Measurements from ENCODE around the gene LMOD2.

Gene LMOD2

DNA sequence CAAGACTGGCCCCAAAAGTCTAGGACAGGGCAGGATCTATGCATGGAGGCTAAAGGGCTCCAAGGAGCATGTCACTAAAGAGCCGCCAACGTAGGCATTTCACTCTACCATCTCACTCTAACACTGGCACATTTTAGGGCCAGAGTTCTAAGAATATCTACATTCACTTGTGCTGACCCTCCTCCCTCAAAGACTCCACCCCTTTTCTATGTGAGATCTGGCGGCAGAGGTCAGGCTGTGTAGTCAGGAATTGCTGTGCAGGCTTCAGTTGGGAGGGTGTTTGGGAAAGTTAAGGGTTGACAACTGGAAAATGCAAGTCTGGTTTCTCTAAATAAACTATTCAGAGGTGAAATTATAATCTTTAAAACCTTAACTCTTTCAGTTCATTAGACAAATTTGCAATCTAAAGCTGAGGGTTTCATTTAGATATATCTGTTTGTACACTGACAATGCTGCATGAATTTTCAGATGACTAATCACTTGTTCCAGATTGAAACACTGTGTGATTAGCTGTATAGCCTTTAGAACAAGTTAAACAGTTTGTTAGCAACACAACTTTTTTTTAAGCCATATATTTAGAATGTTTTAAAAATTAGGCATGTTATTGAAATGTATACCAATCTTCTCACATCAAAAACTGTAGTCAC is 18.2 kb downstream of the LMOD2 start:
- DNase-seq, result no peak

DNA sequence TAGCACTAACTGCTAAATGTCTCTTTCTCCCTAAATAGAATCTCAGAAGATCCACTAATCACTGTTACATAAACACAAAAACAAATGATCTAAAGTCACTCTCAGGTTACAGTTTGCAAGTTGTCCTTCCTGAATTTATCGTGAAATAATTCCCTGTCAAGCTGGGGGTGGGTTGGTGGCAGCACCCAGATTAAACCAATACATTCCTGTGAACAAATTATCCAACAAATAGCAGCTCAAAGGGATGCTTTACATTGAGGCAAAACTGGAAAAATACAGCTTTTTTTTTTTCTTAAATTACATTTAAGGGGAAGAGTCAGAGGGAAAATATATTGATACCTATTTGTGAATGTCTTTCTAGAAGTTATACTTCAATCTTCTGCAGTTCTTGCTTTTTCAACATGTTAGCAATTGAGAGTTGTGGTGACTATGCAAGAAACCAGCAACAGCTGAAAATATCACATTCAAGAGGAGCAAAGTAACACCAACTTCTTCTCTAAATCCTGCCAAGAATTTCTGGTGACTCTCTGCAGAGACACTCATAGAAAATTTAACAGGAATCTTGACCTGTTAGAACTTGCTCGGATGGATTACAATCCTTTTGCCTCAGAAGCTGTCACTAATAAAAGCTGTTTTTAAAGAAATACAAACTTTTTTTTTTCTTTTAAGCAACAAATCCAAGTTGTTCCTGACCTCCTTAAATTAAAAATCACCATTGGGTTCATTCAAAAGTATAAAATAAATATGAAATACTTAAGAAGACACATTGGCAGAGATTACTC is 18.9 kb downstream of the LMOD2 start:
- DNase-seq, result no peak

DNA sequence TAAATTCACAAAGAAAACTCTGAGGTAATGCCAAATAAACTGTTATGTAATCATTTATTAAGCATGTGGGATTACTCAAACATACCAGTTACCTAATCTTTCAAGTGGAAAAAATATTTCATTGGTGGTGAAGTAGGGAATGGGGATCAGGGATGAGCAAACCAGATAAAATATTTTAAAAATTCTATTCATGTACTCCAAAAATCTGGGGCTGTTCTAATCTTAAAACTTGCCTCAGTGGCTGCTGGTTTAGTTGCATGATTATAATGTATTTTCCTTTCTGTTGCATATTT is 19.5 kb downstream of the LMOD2 start:
- no peak for DNase-seq

- DNase-seq, result no peak
These were observed 21.5 kb downstream of the LMOD2 start for GRCh38 chr7:123677061-123677715.

DNA sequence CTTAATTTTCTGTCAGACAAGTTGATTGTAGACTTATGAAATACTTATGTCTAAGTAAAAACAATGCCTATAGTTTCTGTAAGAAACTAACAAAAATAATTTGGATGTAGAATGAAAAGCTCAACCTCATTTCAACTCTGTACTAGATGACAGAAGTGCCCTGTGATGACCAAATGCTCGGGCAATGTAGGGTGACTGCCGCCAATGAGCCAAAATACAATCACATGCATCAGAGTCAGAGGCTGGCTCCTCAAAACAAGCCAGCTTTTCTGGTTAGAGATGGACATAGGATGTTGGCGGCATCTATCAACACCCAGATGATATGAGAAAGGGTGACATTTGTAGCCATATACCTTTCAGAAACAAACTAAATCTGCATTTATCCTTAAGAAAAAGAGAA is 23.9 kb downstream of the LMOD2 start:
- no peak for DNase-seq

- no peak for DNase-seq
These were observed 24.9 kb downstream of the LMOD2 start for GRCh38 chr7:123680580-123680979.

- no peak for DNase-seq
These were observed 25.9 kb downstream of the LMOD2 start for GRCh38 chr7:123681561-123681960.

GRCh38 chr7:123682690-123683089 is 27.0 kb downstream of the LMOD2 start:
- DNase-seq, result peak; percentile 7 to 61

DNA sequence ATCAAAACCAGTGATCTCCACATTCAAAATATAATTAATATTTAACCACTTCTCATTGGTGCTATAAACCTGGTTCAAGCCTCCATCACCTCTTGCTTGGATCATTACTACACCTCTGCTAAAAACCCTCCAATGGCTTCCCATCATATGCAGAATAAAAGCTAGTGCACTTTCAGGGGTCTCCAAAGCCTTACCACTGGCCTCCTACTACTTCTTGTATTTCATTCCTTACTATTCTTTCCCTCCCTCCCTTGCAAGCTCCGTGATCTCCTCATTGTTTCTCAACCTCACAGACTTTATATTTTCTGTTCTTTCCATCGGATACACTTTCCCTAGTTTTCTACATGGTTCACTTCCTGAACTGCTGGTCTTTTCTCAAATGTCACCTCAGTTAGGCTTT is 31.5 kb downstream of the LMOD2 start:
- DNase-seq, result no peak

DNA sequence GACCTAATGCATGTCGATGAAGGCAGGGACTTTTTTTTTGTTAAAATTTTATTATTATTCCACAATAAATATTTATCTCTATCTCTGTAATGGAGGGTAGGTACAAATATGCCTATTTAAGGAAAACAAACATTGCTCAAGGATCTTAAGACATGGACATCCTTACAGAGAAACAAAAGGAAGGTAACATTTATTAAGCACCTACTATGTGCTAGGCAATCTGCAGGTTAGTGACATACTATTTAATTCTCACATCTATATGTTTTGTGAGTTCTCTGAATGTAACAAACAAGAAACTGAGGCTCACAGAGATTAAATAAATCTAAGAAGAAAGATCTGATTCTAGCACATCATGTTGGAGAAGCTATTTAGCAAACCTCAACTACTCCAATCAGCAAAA is 32.1 kb downstream of the LMOD2 start:
- DNase-seq, result no peak

DNA sequence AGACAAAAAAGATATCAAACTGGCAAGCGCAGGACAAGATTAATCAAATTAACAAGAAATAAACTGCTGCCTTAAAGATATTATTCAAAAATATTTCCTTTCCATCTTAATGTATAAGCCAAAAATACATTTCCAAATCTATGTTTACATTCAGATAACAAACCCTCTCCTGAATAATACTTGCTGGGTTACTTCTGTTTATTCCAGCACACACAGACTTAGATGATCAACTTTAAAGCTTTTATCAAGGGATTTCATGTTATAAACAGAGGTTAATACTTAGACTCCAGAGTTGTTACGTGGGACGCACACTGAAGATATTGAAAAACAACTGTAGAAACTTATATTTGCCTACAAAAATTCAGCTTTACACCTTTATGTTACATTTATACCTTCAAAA is 33.6 kb downstream of the LMOD2 start:
- DNase-seq, result no peak

DNA sequence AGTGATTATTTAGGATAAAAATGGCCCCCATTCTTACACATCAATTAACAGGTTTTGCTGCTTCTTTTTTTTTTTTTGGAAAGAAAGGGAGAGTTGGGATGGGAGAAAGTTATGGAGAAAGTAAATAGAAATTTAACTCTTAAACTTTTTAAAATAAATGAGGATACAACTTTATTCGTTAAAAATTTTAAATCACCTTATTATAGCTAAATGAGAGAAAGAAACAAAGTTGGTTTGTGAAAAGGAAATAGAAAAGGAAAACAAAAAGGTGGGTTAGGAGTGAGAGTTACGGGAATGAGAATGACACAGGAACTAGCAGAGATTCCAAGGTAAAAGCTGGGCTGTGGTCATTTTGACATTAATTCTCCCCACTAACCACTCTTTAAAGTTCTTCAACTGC is 34.9 kb downstream of the LMOD2 start:
- no peak for DNase-seq

- DNase-seq, result no peak
These were observed 36.8 kb downstream of the LMOD2 start for GRCh38 chr7:123692471-123692877.

DNA sequence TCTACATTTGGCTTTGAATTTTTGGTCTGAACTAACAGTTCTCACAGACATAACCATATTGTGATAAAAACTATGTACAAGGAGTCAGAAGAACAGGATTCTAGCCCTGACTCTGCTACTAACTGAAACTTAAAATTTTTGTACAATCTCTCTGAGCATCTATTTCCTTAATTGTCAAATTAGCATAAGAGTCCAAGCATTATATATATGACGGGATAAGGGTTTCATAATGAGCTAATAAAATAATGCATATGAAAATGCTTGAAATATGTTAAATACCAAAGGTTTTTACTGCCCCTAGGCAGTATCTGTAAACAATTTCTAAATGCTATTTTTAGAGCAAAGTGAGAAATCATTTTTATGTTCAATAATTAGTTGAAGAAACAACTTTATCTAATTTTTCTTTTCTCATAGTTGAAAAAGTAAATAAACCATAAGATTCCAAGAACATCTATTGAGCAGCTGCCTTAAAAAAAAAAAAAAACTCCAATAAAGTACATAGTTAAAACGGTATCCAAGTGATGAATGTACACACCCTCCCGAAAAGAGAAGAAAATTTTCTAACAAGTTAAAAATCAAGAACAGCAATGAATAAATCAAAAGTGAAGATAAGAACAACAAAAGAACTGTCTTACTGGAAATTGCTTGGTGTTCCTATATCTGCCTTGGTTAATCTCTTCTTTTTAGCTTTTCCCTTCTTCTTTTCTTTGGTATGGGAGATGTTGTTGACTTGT is 40.4 kb downstream of the LMOD2 start:
- no peak for DNase-seq

GRCh38 chr7:123705211-123705901 is 49.7 kb downstream of the LMOD2 start:
- DNase-seq, result no peak

GRCh38 chr7:123709525-123709924 is 53.9 kb downstream of the LMOD2 start:
- no peak for DNase-seq

- no peak for DNase-seq
These were observed 55.0 kb downstream of the LMOD2 start for GRCh38 chr7:123710683-123711082.

- DNase-seq, result no peak
These were observed 56.2 kb downstream of the LMOD2 start for GRCh38 chr7:123711832-123712293.

- DNase-seq, result no peak
These were observed 57.0 kb downstream of the LMOD2 start for GRCh38 chr7:123712619-123713018.

All from SW 1271 (cell line).